ENCODE measurements around the gene FRYL. TPM values are rescaled to one million over a fixed set of nuclear protein-coding genes. Genes with fewer than 3 reads are reported as not detected.

The FRYL gene
- total RNA-seq, 1 experiment from 2014 or later, result 28.7 TPM

Other genes starting within 250 kb of the FRYL start
- 104 and 139 TPM in 2 replicates for gene OCIAD1, start 50.8 kb upstream of the FRYL start, total RNA-seq (2014; rRNA removed; shearing (Covaris generic))
- gene OCIAD2, start 126.5 kb upstream of the FRYL start, total RNA-seq (2014; rRNA removed; shearing (Covaris generic)), result 20.5 and 40.0 TPM in 2 replicates
- gene CWH43, start 206.0 kb upstream of the FRYL start, total RNA-seq (2014; rRNA removed; shearing (Covaris generic)), result not detected in 2 replicates